Prostate gland (tissue), 2 donors: ENCODE results near the gene FGGY. TPM values are rescaled to one million over a fixed set of nuclear protein-coding genes. Genes with fewer than 3 reads are reported as not detected.

Source experiments
- DNase-seq: peaks from one replicate; pipeline ENCODE4 v3.0.0-alpha.2; 2019; ENCODE audit warnings: low spot score
- H3K27ac ChIP-seq, 2 donors: fragments of 200-600 bp; sonication (generic); 2 replicates each; pipeline ENCODE4 v1.5.1; 2017 to 2019
- H3K27me3 ChIP-seq: fragments of 200-600 bp; sonication (generic); replicated peaks from 2 replicates; pipeline ENCODE4 v1.5.1; 2019; ENCODE audit not compliant: insufficient read depth
- H3K36me3 ChIP-seq, 2 donors: fragments of 200-600 bp; sonication (generic); 1 replicate in 1 of 2; 2 replicates in 1 of 2; pipeline versions ENCODE4 v1.5.1 to v1.8.1; 2017 to 2019
- H3K4me1 ChIP-seq: fragments of 200-600 bp; sonication (generic); replicated peaks from 2 replicates; pipeline ENCODE4 v1.5.1; 2019
- H3K4me3 ChIP-seq, 2 donors: fragments of 200-600 bp; sonication (generic); 2 replicates each; pipeline ENCODE4 v1.5.1; 2017 to 2019
- H3K9me3 ChIP-seq: fragments of 200-600 bp; sonication (generic); 2 replicates; pipeline ENCODE4 v1.5.1; 2017
- CTCF ChIP-seq, 4 experiments: fragments of 200-600 bp in 2 of 4; fragments of 450-650 bp in 2 of 4; sonication (generic) in 2 of 4; IDR thresholded peaks; 1 replicate in 3 of 4; 2 replicates in 1 of 4; pipeline ENCODE4 v1.5.1; 2016 to 2019; ENCODE audit warnings: antibody characterized with exemption in 4 of 4, mild to moderate bottlenecking in 2 of 4, moderate library complexity in 2 of 4
- POLR2A ChIP-seq: fragments of 450-650 bp; IDR thresholded peaks from one replicate; pipeline ENCODE4 v1.6.1; 2016; ENCODE audit warnings: antibody characterized with exemption, mild to moderate bottlenecking
- POLR2AphosphoS5 ChIP-seq: sonication (generic); formaldehyde crosslinking; IDR thresholded peaks from one replicate; pipeline ENCODE4 v1.6.1; 2017; ENCODE audit warnings: antibody characterized with exemption
- WGBS: methylation state at CpG from one replicate; pipeline ENCODE4 v1.1.5; 2018; 5-methylcytosine and 5-hydroxymethylcytosine counted together
- intact Hi-C: fragments of 100-400 bp; cut with DNase I; formaldehyde crosslinking; loops from one replicate; pipeline ENCODE4 v1.14.2; 2022
- total RNA-seq, 2 donors: library from RNA; depleted of rRNA; stranded (reverse); fragments of >200 nt; gene quantifications; one replicate each; pipeline ENCODE4 v1.1.0, GENCODE V29; 2016

FGGY gene
- total RNA-seq, 2 donors from 2014 or later = 28.6 to 32.2 TPM

- Histone ChIP-seq H3K4me3 (no peak overlapping the region), H3K4me1 (no peaks in the 10 kb centered on the region), H3K27ac (no peak overlapping the region), H3K27me3 (no peaks in the 10 kb centered on the region), H3K36me3 (no peaks in the 10 kb centered on the region), H3K9me3 (no peaks in the 10 kb centered on the region)
- intact Hi-C loops = no loop called here
- WGBS = 73% methylated on average over 5 of the region's 5 CpGs
- no peak for TF ChIP-seq POLR2AphosphoS5
- TF ChIP-seq POLR2A = no peak
- TF ChIP-seq CTCF (IDR thresholded peaks at IDR 0.05) = no peak
- DNase-seq = no peak
Observed at GRCh38 chr1:59752556-59753414, 455.9 kb downstream of the FGGY start.

- TF ChIP-seq POLR2AphosphoS5 (no peak), POLR2A (no peak), CTCF (IDR thresholded peaks at IDR 0.05) (no peak)
- no peaks in the 10 kb centered on the region for H3K9me3 ChIP-seq
- 94% methylated on average over 9 of the region's 9 CpGs for WGBS
- DNase-seq = no peak
- no peaks in the 10 kb centered on the region for H3K4me1 ChIP-seq
- no peaks in the 10 kb centered on the region for H3K27me3 ChIP-seq
- intact Hi-C loops = loop anchor here (5.0 kb wide), 1 partner anchor 48 kb away; no protein-coding TSS in a partner anchor
- no peak overlapping the region for H3K4me3 ChIP-seq
- no peak overlapping the region for H3K27ac ChIP-seq
- no peaks in the 10 kb centered on the region for H3K36me3 ChIP-seq
Observed at GRCh38 chr1:59755069-59755685, 458.3 kb downstream of the FGGY start.

GRCh38 chr1:59757197-59757747 is 460.4 kb downstream of the FGGY start:
- Histone ChIP-seq H3K27ac (no peak overlapping the region), H3K4me3 (no peak overlapping the region), H3K27me3 (no peaks in the 10 kb centered on the region), H3K9me3 (no peaks in the 10 kb centered on the region), H3K36me3 (no peaks in the 10 kb centered on the region), H3K4me1 (no peaks in the 10 kb centered on the region)
- no peak for TF ChIP-seq CTCF (IDR thresholded peaks at IDR 0.05)
- no peak for TF ChIP-seq POLR2AphosphoS5
- no peak for TF ChIP-seq POLR2A
- 71% methylated on average over 4 of the region's 4 CpGs for WGBS
- no peak for DNase-seq
- intact Hi-C loops = loop anchor here (5.0 kb wide), 1 partner anchor 50 kb away; no protein-coding TSS in a partner anchor

- H3K4me3 ChIP-seq = no peak overlapping the region
- no peaks in the 10 kb centered on the region for H3K36me3 ChIP-seq
- peak overlapping the region; percentile 48 to 49 for H3K27ac ChIP-seq
- H3K27me3 ChIP-seq = no peaks in the 10 kb centered on the region
- no peaks in the 10 kb centered on the region for H3K9me3 ChIP-seq
- WGBS = 7% methylated on average over 11 of the region's 11 CpGs
- peak; percentile 75 for DNase-seq
- intact Hi-C loops = loop anchor here (2.0 to 5.0 kb wide), 3 partner anchors 52 to 1019 kb away; partner anchors contain the start of gene JUN
- TF ChIP-seq CTCF (IDR thresholded peaks at IDR 0.05) (peak; percentile 56 to 97 (median 94)), POLR2AphosphoS5 (peak; percentile 80), POLR2A (no peak)
- H3K4me1 ChIP-seq = no peaks in the 10 kb centered on the region
Observed at GRCh38 chr1:59759156-59759925, 462.4 kb downstream of the FGGY start.
